Motor neuron (in vitro differentiated cells): Measurements from ENCODE around the gene ZCCHC14. TPM values are rescaled to one million over a fixed set of nuclear protein-coding genes. Genes with fewer than 3 reads are reported as not detected.

Experiments
- ATAC-seq, 8 experiments: fragments of 200-7000 bp; cut with Tn5 transposase; replicated peaks in 6 of 8; 2 replicates each; pipeline ENCODE4 v1.8.0; 2021; ENCODE audit warnings: mild to moderate bottlenecking in 8 of 8, moderate library complexity in 8 of 8
- H3K27ac ChIP-seq, 2 donors: fragments of 250-450 bp; sonication (Bioruptor Pico); 2 replicates each; pipeline ENCODE4 v1.9.0; 2021; ENCODE audit warnings: antibody characterized with exemption in 2 of 2, mild to moderate bottlenecking in 2 of 2, moderate library complexity in 1 of 2
- H3K4me1 ChIP-seq, 2 donors: fragments of 250-450 bp; sonication (Bioruptor Pico); replicated peaks in 1 of 2; 2 replicates each; pipeline ENCODE4 v1.6.1; 2021; ENCODE audit warnings: antibody characterized with exemption in 2 of 2, mild to moderate bottlenecking in 2 of 2, moderate library complexity in 1 of 2
- H3K4me3 ChIP-seq, 5 donors: fragments of 250-450 bp; sonication (Bioruptor Pico); 2 replicates each; pipeline ENCODE4 v1.9.0; 2021; ENCODE audit warnings: antibody characterized with exemption in 5 of 5, mild to moderate bottlenecking in 5 of 5, moderate library complexity in 4 of 5
- WGBS, 10 experiments: fragments of 450-650 bp; shearing (Covaris generic); methylation state at CpG; one replicate each; pipeline ENCODE4 v1.0.0; 2022; 5-methylcytosine and 5-hydroxymethylcytosine counted together
- in situ Hi-C, 9 experiments: fragments of 400-800 bp; cut with MboI; loops; one replicate each; pipeline ENCODE4 v1.15.0; 2021; ENCODE audit warnings: low sequenced_read_pairs in 9 of 9, low pct_unique_long_range_greater_than_20kb in 2 of 9; ENCODE audit not compliant: unreplicated experiment in 9 of 9
- total RNA-seq, 8 experiments: library from RNA; unstranded; fragments of 300-600 nt; gene quantifications; 2 replicates each; pipeline versions ENCODE4 v1.2.3 to v1.2.4, GENCODE V29; 2022

Gene ZCCHC14
- total RNA-seq, 8 experiments from 2014 or later: 11.2 to 30.3 (median 17.0) TPM

GRCh38 chr16:87448866-87449265, 44.0 kb downstream of the ZCCHC14 start:
- in situ Hi-C loops: no loop called here
- H3K4me3 ChIP-seq: no peak overlapping the region
- no peaks in the 10 kb centered on the region for H3K4me1 ChIP-seq
- ATAC-seq: no peak
- no peak overlapping the region for H3K27ac ChIP-seq
- WGBS, 10 experiments: 92 to 100% (median 96%) methylated on average over 1 to 9 of the region's 12 CpGs; no CpG with 5 or more reads in 3 of the 10 experiments

GRCh38 chr16:87447323-87447722, 45.5 kb downstream of the ZCCHC14 start:
- H3K4me1 ChIP-seq: no peaks in the 10 kb centered on the region
- in situ Hi-C loops: no loop called here
- H3K27ac ChIP-seq: no peak overlapping the region
- no peak overlapping the region for H3K4me3 ChIP-seq
- no peak for ATAC-seq
- WGBS, 10 experiments: 68 to 100% (median 90%) methylated on average over 2 to 5 of the region's 6 CpGs; no CpG with 5 or more reads in 2 of the 10 experiments

- in situ Hi-C loops: no loop called here
- ATAC-seq: no peak
- Histone ChIP-seq H3K27ac (no peak overlapping the region), H3K4me3 (no peak overlapping the region), H3K4me1 (no peaks in the 10 kb centered on the region)
- WGBS, 10 experiments: 57 to 100% (median 92%) methylated on average over 1 to 6 of the region's 7 CpGs; no CpG with 5 or more reads in 1 of the 10 experiments
These were observed 46.3 kb downstream of the ZCCHC14 start for GRCh38 chr16:87446479-87446878.

GRCh38 chr16:87445486-87445885, 47.3 kb downstream of the ZCCHC14 start:
- 35 to 98% (median 89%) methylated on average over 5 to 7 of the region's 7 CpGs; no CpG with 5 or more reads in 2 of the 10 experiments for WGBS, 10 experiments
- Histone ChIP-seq H3K4me1 (no peaks in the 10 kb centered on the region), H3K27ac (no peak overlapping the region), H3K4me3 (no peak overlapping the region)
- in situ Hi-C loops: no loop called here
- no peak for ATAC-seq

GRCh38 chr16:87443964-87444363, 48.9 kb downstream of the ZCCHC14 start:
- 77 to 100% (median 94%) methylated on average over 2 to 3 of the region's 3 CpGs; no CpG with 5 or more reads in 1 of the 10 experiments for WGBS, 10 experiments

GRCh38 chr16:87443016-87443415, 49.8 kb downstream of the ZCCHC14 start:
- no peak overlapping the region for H3K4me3 ChIP-seq
- no peaks in the 10 kb centered on the region for H3K4me1 ChIP-seq
- in situ Hi-C loops: no loop called here
- no peak for ATAC-seq
- 81 to 100% (median 93%) methylated on average over 3 to 8 of the region's 8 CpGs for WGBS, 10 experiments
- H3K27ac ChIP-seq: no peak overlapping the region

More at GRCh38 chr16:87443964-87444363, 48.9 kb downstream of the ZCCHC14 start:
- H3K4me1 ChIP-seq: no peaks in the 10 kb centered on the region
- ATAC-seq: no peak
- in situ Hi-C loops: no loop called here
- H3K27ac ChIP-seq: no peak overlapping the region
- no peak overlapping the region for H3K4me3 ChIP-seq

GRCh38 chr16:87442581-87442966, 50.2 kb downstream of the ZCCHC14 start:
- in situ Hi-C loops: no loop called here

GRCh38 chr16:87441886-87442580, 50.8 kb downstream of the ZCCHC14 start:
- Histone ChIP-seq H3K27ac (no peak overlapping the region), H3K4me1 (no peaks in the 10 kb centered on the region), H3K4me3 (no peak overlapping the region)
- in situ Hi-C loops: no loop called here
- no peak for ATAC-seq
- WGBS, 10 experiments: 86 to 100% (median 100%) methylated on average over 1 to 11 of the region's 12 CpGs; no CpG with 5 or more reads in 1 of the 10 experiments

More at GRCh38 chr16:87442581-87442966, 50.2 kb downstream of the ZCCHC14 start:
- WGBS, 10 experiments: 85 to 100% (median 99%) methylated on average over 2 to 4 of the region's 4 CpGs
- H3K27ac ChIP-seq: no peak overlapping the region
- ATAC-seq: no peak
- no peaks in the 10 kb centered on the region for H3K4me1 ChIP-seq
- no peak overlapping the region for H3K4me3 ChIP-seq

- WGBS, 10 experiments: 90 to 100% (median 96%) methylated on average over 1 to 9 of the region's 10 CpGs; no CpG with 5 or more reads in 1 of the 10 experiments
- H3K4me1 ChIP-seq: peaks cover 7% of the 10 kb centered on the region in 2 donors
- no peak overlapping the region for H3K27ac ChIP-seq
- no peak overlapping the region for H3K4me3 ChIP-seq
- in situ Hi-C loops: no loop called here
- ATAC-seq: no peak
These were observed 52.9 kb downstream of the ZCCHC14 start for GRCh38 chr16:87439926-87440325.

- no peak overlapping the region for H3K4me3 ChIP-seq
- WGBS, 10 experiments: 51 to 93% (median 71%) methylated on average over 2 to 5 of the region's 9 CpGs; no CpG with 5 or more reads in 4 of the 10 experiments
- H3K4me1 ChIP-seq: peaks cover 7% of the 10 kb centered on the region in 2 donors
- ATAC-seq: no peak
- no peak overlapping the region for H3K27ac ChIP-seq
- in situ Hi-C loops: no loop called here
These were observed 54.2 kb downstream of the ZCCHC14 start for GRCh38 chr16:87438611-87438985.

- no peak overlapping the region for H3K27ac ChIP-seq
- H3K4me1 ChIP-seq: peaks cover 7% of the 10 kb centered on the region in 2 donors
- no peak for ATAC-seq
- in situ Hi-C loops: no loop called here
- no peak overlapping the region for H3K4me3 ChIP-seq
- WGBS, 10 experiments: 55 to 100% (median 85%) methylated on average over 2 to 9 of the region's 17 CpGs; no CpG with 5 or more reads in 1 of the 10 experiments
These were observed 54.8 kb downstream of the ZCCHC14 start for GRCh38 chr16:87437911-87438610.

GRCh38 chr16:87437327-87437726, 55.5 kb downstream of the ZCCHC14 start:
- in situ Hi-C loops: no loop called here
- WGBS, 10 experiments: 60 to 100% (median 97%) methylated on average over 1 to 8 of the region's 14 CpGs; no CpG with 5 or more reads in 2 of the 10 experiments
- Histone ChIP-seq H3K27ac (no peak overlapping the region), H3K4me1 (peaks cover 7% of the 10 kb centered on the region in 2 donors), H3K4me3 (no peak overlapping the region)
- no peak for ATAC-seq
